Measurements from ENCODE around the gene GPC6. TPM values are rescaled to one million over a fixed set of nuclear protein-coding genes. Genes with fewer than 3 reads are reported as not detected.
"Not testable (repeated sequence)": the region's sequence is repeated elsewhere in the genome, so short reads cannot be mapped to it uniquely, and the experiment has no call there.

Gene GPC6
- total RNA-seq, 2 experiments from 2014 or later: not detected

GRCh38 chr13:94280349-94280748 lies 1053.7 kb downstream of the GPC6 start:
- ChIA-PET POLR2A (no interaction called here), CTCF (interaction anchor here (0.6 kb wide), 1 partner anchor 662 kb away, joined by 3 read pairs; no protein-coding TSS in a partner anchor)

GRCh38 chr13:94280845-94281244 lies 1054.2 kb downstream of the GPC6 start:
- ChIA-PET POLR2A (no interaction called here), CTCF (no interaction called here)

GRCh38 chr13:94286581-94286980 lies 1060.0 kb downstream of the GPC6 start:
- ChIA-PET POLR2A (no interaction called here), CTCF (no interaction called here)

GRCh38 chr13:94291631-94292322 lies 1065.2 kb downstream of the GPC6 start:
- CTCF ChIA-PET: interaction anchor here (0.6 to 0.7 kb wide), 2 partner anchors 38 to 1334 kb away, joined by 3 read pairs; no protein-coding TSS in a partner anchor
- POLR2A ChIA-PET: no interaction called here

GRCh38 chr13:94292323-94292640 lies 1065.7 kb downstream of the GPC6 start:
- ChIA-PET CTCF (interaction anchor here (0.6 kb wide), 1 partner anchor 1334 kb away, joined by 3 read pairs; no protein-coding TSS in a partner anchor), POLR2A (no interaction called here)

- CTCF ChIA-PET: no interaction called here
Measured at GRCh38 chr13:94296471-94296870, 1069.9 kb downstream of the GPC6 start.

GRCh38 chr13:94298346-94298745 lies 1071.7 kb downstream of the GPC6 start:
- ChIA-PET CTCF (no interaction called here), POLR2A (no interaction called here)

More at GRCh38 chr13:94296471-94296870, 1069.9 kb downstream of the GPC6 start:
- POLR2A ChIA-PET: no interaction called here

GRCh38 chr13:94300401-94300800 lies 1073.8 kb downstream of the GPC6 start:
- ChIA-PET POLR2A (no interaction called here), CTCF (no interaction called here)

GRCh38 chr13:94301487-94301886 lies 1074.9 kb downstream of the GPC6 start:
- CTCF ChIA-PET: no interaction called here
- POLR2A ChIA-PET: no interaction called here

- CTCF ChIA-PET: not testable (repeated sequence)
- POLR2A ChIA-PET: interaction anchor here (0.6 kb wide), 1 partner anchor 1195 kb away, joined by 5 read pairs; no protein-coding TSS in a partner anchor
Measured at GRCh38 chr13:94302847-94303565, 1076.4 kb downstream of the GPC6 start.

- ChIA-PET CTCF (no interaction called here), POLR2A (no interaction called here)
Measured at GRCh38 chr13:94303644-94304174, 1077.1 kb downstream of the GPC6 start.

- ChIA-PET POLR2A (no interaction called here), CTCF (no interaction called here)
Measured at GRCh38 chr13:94305033-94305432, 1078.4 kb downstream of the GPC6 start.

- ChIA-PET POLR2A (no interaction called here), CTCF (no interaction called here)
Measured at GRCh38 chr13:94305463-94305862, 1078.9 kb downstream of the GPC6 start.

GRCh38 chr13:94305934-94306333 lies 1079.3 kb downstream of the GPC6 start:
- CTCF ChIA-PET: no interaction called here
- POLR2A ChIA-PET: no interaction called here

GRCh38 chr13:94308832-94309231 lies 1082.2 kb downstream of the GPC6 start:
- CTCF ChIA-PET: no interaction called here
- POLR2A ChIA-PET: no interaction called here

- POLR2A ChIA-PET: no interaction called here
- CTCF ChIA-PET: interaction anchor here (1.5 kb wide), 1 partner anchor 41 kb away, joined by 3 read pairs; no protein-coding TSS in a partner anchor
Measured at GRCh38 chr13:94309576-94309975, 1083.0 kb downstream of the GPC6 start.

GRCh38 chr13:94309997-94310855 lies 1083.6 kb downstream of the GPC6 start:
- CTCF ChIA-PET: interaction anchor here (1.5 kb wide), 1 partner anchor 41 kb away, joined by 3 read pairs; no protein-coding TSS in a partner anchor
- POLR2A ChIA-PET: no interaction called here

GRCh38 chr13:94311893-94312292 lies 1085.3 kb downstream of the GPC6 start:
- CTCF ChIA-PET: no interaction called here
- POLR2A ChIA-PET: no interaction called here

GRCh38 chr13:94312511-94313216 lies 1086.1 kb downstream of the GPC6 start:
- CTCF ChIA-PET: no interaction called here
- POLR2A ChIA-PET: interaction anchor here (0.8 kb wide), 1 partner anchor 72 kb away, joined by 3 read pairs; no protein-coding TSS in a partner anchor
